Measurements from ENCODE around the gene IL12RB1.

DNA sequence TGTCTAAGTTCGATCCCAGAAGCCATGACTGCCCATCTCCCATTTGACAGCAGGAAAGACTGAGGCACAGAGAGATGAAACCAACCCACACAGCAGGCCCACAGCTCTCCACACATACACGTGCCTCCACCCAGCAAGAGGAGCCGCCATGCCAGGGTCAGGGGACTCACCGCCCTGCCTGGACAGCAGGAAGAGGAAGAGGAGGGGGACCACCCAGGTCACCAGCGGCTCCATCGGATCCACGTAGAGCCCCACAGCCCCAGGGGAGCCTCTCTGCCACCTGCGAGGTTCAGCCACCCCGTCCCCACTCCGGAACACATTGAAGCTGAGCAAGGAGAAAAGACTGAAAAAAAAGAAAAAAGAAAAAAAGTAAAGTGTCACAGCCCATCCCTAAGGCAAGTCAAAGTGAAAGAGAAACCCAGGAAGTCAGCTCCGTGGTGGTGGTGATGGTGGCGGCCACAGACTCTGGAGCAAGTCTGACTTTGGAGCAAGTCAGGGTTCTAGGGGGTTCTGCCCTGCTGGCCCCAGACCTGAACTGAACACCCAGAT is at the start of gene IL12RB1:
- TF ChIP-seq, protein P1, sequence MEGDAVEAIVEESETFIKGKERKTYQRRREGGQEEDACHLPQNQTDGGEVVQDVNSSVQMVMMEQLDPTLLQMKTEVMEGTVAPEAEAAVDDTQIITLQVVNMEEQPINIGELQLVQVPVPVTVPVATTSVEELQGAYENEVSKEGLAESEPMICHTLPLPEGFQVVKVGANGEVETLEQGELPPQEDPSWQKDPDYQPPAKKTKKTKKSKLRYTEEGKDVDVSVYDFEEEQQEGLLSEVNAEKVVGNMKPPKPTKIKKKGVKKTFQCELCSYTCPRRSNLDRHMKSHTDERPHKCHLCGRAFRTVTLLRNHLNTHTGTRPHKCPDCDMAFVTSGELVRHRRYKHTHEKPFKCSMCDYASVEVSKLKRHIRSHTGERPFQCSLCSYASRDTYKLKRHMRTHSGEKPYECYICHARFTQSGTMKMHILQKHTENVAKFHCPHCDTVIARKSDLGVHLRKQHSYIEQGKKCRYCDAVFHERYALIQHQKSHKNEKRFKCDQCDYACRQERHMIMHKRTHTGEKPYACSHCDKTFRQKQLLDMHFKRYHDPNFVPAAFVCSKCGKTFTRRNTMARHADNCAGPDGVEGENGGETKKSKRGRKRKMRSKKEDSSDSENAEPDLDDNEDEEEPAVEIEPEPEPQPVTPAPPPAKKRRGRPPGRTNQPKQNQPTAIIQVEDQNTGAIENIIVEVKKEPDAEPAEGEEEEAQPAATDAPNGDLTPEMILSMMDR (IDR thresholded peaks at IDR 0.05; ENCODE audit: control extremely low read depth in 1 of 3, insufficient read depth in 1 of 3, low read depth in 1 of 3, low read length in 3 of 3): no peak
- no peak for TF ChIP-seq TAF7 (optimal IDR thresholded peaks at IDR 0.05; ENCODE audit: borderline replicate concordance, low read depth, low read length)
